ENCODE data around the gene MLLT1.

- TF ChIP-seq CTCF (IDR thresholded peaks at IDR 0.05) (peak in 1 of 4 experiments; percentile 79), POLR2A (IDR thresholded peaks at IDR 0.05) (no peak), EP300 (IDR thresholded peaks at IDR 0.05) (no peak)
Measured at GRCh38 chr19:6279931-6280591, at the start of gene MLLT1.
